ENCODE data around the gene CAV3. TPM values are rescaled to one million over a fixed set of nuclear protein-coding genes. Genes with fewer than 3 reads are reported as not detected.

Gene CAV3
- total and polyA plus RNA-seq, 2 experiments from 2014 or later: not detected

- Histone ChIP-seq H4K20me1 (replicated peaks; ENCODE audit: insufficient read depth) (peaks cover 6% of the 10 kb centered on the region; the same call in 1 of the 2 replicates), H3K4me3 (no peak overlapping the region), H3K4me2 (no peak overlapping the region), H3K4me1 (ENCODE audit: insufficient read depth) (no peaks in the 10 kb centered on the region), H3K79me2 (replicated peaks; ENCODE audit: insufficient read depth) (no peaks in the 10 kb centered on the region), H3K9me2 (ENCODE audit: insufficient read depth) (no peaks in the 10 kb centered on the region), H3K27ac (ENCODE audit: low read depth) (no peak overlapping the region), H3K27me3 (ENCODE audit: insufficient read depth) (no peaks in the 10 kb centered on the region), H3F3A (replicated peaks; ENCODE audit: low read depth) (no peaks in the 10 kb centered on the region), H3K36me3 (ENCODE audit: insufficient read depth) (no peaks in the 10 kb centered on the region), H2AFZ (no peak overlapping the region)
- Mint-ChIP-seq H3K4me3 (no peak overlapping the region), H3K27ac (no peak overlapping the region), H3K27me3 (ENCODE audit: insufficient read depth, low read depth, poor library complexity) (peaks cover 5% of the 10 kb centered on the region), H3K9me3 (no peaks in the 10 kb centered on the region), H3K4me1 (peaks cover 3% of the 10 kb centered on the region; the same call in 2 of the 3 replicates), H3K36me3 (ENCODE audit: low read depth) (no peaks in the 10 kb centered on the region; the same call in 2 of the 3 replicates)
- TF ChIP-seq ZNF114 (CRISPR knock-in tag; IDR thresholded peaks at IDR 0.05) (no peak), CTCF (conservative IDR thresholded peaks at IDR 0.05; ENCODE audit: low read depth in 2 of 2) (peak; percentile 51 to 62)
- ATAC-seq (peak; percentile 62), DNase-seq (ENCODE audit: low spot score) (peak; percentile 69)
Observed at GRCh38 chr3:8755564-8756237, 22.1 kb downstream of the CAV3 start.

DNA sequence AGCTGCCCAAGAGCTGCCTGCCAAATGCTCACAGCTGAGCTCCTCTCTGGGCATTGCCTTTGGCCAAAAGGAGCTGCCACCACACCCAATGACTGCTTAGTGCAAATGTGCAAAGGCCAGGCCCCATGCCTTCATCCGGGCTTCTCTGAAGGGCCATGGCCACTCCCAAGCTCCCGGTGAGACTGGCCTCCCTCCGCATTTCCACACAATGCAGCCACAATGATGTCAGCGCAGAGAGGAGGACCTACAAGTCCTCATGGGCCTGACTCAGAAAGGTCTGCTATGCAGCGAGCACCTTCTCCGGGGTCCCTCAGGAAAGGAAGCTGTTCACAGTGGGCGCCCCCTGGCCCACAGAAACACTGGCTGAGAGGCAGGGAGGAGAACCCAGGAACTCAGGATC lies 23.1 kb downstream of the CAV3 start:
- Histone ChIP-seq H4K20me1 (replicated peaks; ENCODE audit: insufficient read depth) (peaks cover 6% of the 10 kb centered on the region; the same call in 1 of the 2 replicates), H3K9me2 (ENCODE audit: insufficient read depth) (no peaks in the 10 kb centered on the region), H3K27ac (ENCODE audit: low read depth) (no peak overlapping the region), H3K79me2 (replicated peaks; ENCODE audit: insufficient read depth) (no peaks in the 10 kb centered on the region), H3K36me3 (ENCODE audit: insufficient read depth) (no peaks in the 10 kb centered on the region), H3K4me1 (ENCODE audit: insufficient read depth) (no peaks in the 10 kb centered on the region), H3F3A (replicated peaks; ENCODE audit: low read depth) (no peaks in the 10 kb centered on the region), H2AFZ (no peak overlapping the region), H3K4me2 (no peak overlapping the region), H3K4me3 (no peak overlapping the region), H3K27me3 (ENCODE audit: insufficient read depth) (no peaks in the 10 kb centered on the region)
- Mint-ChIP-seq H3K4me3 (no peak overlapping the region), H3K27me3 (ENCODE audit: insufficient read depth, low read depth, poor library complexity) (peaks cover 5% of the 10 kb centered on the region), H3K9me3 (no peaks in the 10 kb centered on the region), H3K36me3 (ENCODE audit: low read depth) (no peaks in the 10 kb centered on the region; the same call in 2 of the 3 replicates), H3K4me1 (peaks cover 3% of the 10 kb centered on the region), H3K27ac (no peak overlapping the region)
- ATAC-seq (no peak), DNase-seq (ENCODE audit: low spot score) (no peak)
- TF ChIP-seq CTCF (conservative IDR thresholded peaks at IDR 0.05; ENCODE audit: low read depth in 2 of 2) (0 out of 4 replicates have a peak, but pooled peaks of 1 of the 2 experiments have one; percentile 11), EZH2phosphoT487 (IDR thresholded peaks at IDR 0.05; ENCODE audit: unreplicated experiment) (no peak)

Data from GM23338 (cell line).